Esophagus squamous epithelium (tissue), 4 donors: ENCODE measurements around the gene MMD.
"Not testable (repeated sequence)": the region's sequence is repeated elsewhere in the genome, so short reads cannot be mapped to it uniquely, and the experiment has no call there.

Source experiments
- CTCF ChIP-seq, 6 experiments: fragments of 450-650 bp in 4 of 6; fragments of 200-600 bp in 2 of 6; sonication (generic) in 2 of 6; IDR thresholded peaks; one replicate each; pipeline ENCODE4 v1.5.1; 2016 to 2019; ENCODE audit warnings: antibody characterized with exemption in 6 of 6, mild to moderate bottlenecking in 4 of 6, moderate library complexity in 4 of 6
- POLR2A ChIP-seq, 4 donors: fragments of 450-650 bp; IDR thresholded peaks; one replicate each; pipeline ENCODE4 v1.6.1; 2017; ENCODE audit warnings: antibody characterized with exemption in 4 of 4, mild to moderate bottlenecking in 4 of 4, moderate library complexity in 3 of 4

GRCh38 chr17:55389715-55390114, 31.9 kb downstream of the MMD start:
- not testable (repeated sequence) for TF ChIP-seq CTCF, POLR2A (IDR thresholded peaks at IDR 0.05)
